AG09309 (cell line): Measurements from ENCODE around the gene RAB33A.

Source experiments
- DNase-seq: peaks from one replicate; pipeline ENCODE4 v3.0.0-alpha.2; 2010; ENCODE audit warnings: low read depth
- H3K4me3 ChIP-seq: 2 replicates; pipeline ENCODE4 v1.5.1; 2011; ENCODE audit warnings: mild to moderate bottlenecking, low read depth, low read length, moderate library complexity; ENCODE audit not compliant: control insufficient read depth
- CTCF ChIP-seq: IDR thresholded peaks from 2 replicates; pipeline ENCODE4 v1.5.1; 2011; ENCODE audit warnings: mild to moderate bottlenecking, low read depth, low read length, inconsistent platforms; ENCODE audit not compliant: insufficient read depth, control insufficient read depth; ENCODE audit errors: missing control alignments

RAB33A gene

GRCh38 chrX:130171446-130172126, at the start of gene RAB33A:
Gene RAB33A, plus strand, starts transcription at chrX:130171962. Its CDS starts 101 bp downstream, at chrX:130172063.
- TF ChIP-seq CTCF: no peak
- no peak for DNase-seq
- H3K4me3 ChIP-seq: peak within 1 kb of the TSS; percentile 50

GRCh38 chrX:130124577-130124976, 47.2 kb upstream of the RAB33A start:
- TF ChIP-seq CTCF: no peak
- DNase-seq: no peak
- no peak overlapping the region for H3K4me3 ChIP-seq

- TF ChIP-seq CTCF: no peak
- no peak for DNase-seq
- H3K4me3 ChIP-seq: no peak overlapping the region
Observed at GRCh38 chrX:130125091-130125874, 46.5 kb upstream of the RAB33A start.

GRCh38 chrX:130130990-130131389, 40.8 kb upstream of the RAB33A start:
- H3K4me3 ChIP-seq: no peak overlapping the region
- no peak for TF ChIP-seq CTCF
- no peak for DNase-seq

GRCh38 chrX:130136496-130136895, 35.3 kb upstream of the RAB33A start:
- no peak overlapping the region for H3K4me3 ChIP-seq
- no peak for DNase-seq
- no peak for TF ChIP-seq CTCF

- no peak overlapping the region for H3K4me3 ChIP-seq
- no peak for DNase-seq
- no peak for TF ChIP-seq CTCF
Observed at GRCh38 chrX:130136961-130137360, 34.8 kb upstream of the RAB33A start.
